Central memory CD4-positive, alpha-beta T cell (primary cell): ENCODE data around the gene CACNA2D4.
A peak's percentile ranks its signal among the peaks of the same experiment; 100 is the strongest.

Experiments used
- DNase-seq: peaks from one replicate; pipeline ENCODE4 v3.0.0; 2022

CACNA2D4 gene

DNA sequence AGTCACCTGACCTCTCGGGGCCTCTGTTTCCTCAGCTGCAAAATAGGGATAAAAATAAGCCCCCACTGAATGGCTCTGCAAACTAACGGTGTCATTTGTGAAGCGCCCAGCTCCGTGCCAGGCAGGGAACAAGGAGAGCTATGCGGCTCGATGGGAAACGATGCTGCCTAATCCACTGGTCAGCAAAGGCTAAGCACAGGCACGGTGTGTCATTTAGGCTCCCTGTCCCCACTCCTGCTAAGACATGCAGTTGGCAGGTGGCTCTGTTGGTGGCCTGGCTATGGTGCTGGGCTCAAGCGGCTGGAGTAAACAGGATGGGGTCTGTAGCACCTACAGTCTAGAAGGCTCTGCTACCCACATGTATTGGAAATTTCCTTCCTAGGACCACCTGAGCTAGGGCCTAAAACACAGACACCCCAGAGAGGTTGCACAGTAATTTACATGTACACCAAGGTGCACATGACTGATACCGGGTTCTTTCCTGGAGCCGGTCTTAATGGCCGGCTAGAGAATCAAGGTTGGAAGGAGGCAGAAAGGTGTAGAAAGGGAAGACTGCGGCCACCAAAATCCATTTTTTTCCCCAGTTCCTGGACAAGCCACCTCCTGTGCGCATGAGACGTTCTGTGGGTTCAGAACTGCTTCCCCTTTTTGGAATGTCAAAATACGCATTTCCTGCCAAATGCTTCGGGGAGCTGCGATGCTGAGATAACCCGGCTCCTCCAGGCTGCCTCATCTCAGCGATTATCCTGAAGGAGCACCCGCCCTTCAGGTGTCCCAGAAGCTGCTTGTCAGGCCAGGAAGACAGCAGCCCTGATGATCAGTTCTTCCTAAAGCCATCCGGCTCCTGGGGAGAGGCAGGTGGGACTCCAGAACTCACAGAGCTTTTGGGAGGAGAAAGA lies 1.0 kb downstream of the CACNA2D4 start:
- no peak for DNase-seq

- DNase-seq: no peak
Observed at GRCh38 chr12:1916371-1917171, 1.9 kb downstream of the CACNA2D4 start.

DNA sequence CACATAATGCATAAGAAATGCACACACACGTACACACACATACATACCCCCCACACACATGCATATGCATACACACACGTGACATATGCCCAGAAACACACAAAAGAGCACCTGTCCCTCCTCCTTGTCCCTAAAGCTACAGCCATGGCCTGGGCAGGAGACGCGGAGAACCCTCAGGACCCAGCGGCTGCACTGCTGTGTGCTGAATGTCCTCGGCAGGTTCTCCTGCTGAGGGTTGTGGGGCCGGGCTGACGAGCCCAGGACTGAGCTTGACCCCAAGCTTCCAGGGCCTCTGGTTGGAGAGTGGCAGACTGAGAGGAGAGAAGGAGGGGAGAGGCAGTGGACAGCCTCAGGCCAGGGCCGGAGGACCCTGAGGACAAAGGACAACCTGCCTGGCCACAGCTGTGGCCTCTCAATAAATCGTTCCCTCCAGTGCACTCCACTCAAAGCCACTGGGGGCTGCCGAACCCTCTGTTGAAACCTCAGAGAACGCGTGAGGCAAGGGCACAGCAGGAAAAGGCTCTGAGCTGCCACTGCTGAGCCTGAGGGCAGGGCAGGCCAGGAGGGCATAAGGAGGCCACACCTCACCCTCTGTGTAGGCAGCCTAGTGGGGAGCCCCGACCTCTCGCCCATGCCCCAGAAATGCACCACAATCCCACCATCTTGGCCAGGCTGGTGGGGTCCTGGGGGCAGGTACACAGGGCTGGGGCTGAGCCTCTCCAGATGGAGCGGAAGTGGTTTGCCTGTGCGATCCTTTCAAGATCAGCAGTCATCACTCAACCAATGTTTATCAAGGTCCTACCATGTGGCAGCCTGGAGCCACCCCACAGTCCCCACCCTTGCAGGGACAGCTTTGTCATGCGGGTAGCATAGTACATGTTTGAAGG lies 3.1 kb downstream of the CACNA2D4 start:
- DNase-seq: peak; percentile 44

DNA sequence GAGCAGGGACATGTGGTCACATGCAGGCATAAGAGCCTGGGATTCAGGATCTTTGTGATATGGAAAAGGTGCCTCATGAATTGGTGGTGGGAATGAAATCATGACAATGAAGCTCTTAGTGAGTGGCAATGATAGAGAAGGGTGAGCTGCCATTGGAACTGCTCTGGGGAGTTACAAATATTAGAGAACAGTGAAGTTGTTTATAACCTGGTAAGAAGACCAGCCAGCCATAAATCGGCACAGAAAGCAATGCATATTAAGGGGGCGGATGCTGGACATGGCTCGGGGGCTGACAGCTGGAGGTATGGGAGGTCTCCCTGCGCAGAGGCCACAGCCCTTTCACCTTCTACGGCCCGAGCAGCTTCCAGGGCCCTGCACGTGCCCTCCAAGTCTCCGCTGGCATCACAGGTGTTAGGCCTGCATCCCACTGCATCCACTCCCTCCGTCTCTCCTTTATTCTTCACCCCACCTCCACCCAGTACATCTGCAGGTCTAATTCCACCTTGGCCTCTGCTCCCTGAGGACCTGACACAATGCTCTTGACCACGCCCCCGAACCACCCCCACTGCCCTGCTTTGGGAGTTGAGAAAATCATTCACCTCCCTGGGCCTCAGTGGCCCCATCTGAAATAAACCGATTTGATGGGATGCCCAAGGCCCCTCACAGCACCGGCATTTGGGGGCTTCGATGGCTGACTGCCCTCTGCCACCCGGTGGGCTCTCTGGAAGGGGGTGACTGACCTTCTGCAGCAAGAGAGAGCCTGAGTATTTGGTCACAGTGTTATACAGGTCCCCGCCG lies 4.1 kb downstream of the CACNA2D4 start:
- no peak for DNase-seq

GRCh38 chr12:1913377-1914113 lies 4.9 kb downstream of the CACNA2D4 start:
- DNase-seq: no peak

DNA sequence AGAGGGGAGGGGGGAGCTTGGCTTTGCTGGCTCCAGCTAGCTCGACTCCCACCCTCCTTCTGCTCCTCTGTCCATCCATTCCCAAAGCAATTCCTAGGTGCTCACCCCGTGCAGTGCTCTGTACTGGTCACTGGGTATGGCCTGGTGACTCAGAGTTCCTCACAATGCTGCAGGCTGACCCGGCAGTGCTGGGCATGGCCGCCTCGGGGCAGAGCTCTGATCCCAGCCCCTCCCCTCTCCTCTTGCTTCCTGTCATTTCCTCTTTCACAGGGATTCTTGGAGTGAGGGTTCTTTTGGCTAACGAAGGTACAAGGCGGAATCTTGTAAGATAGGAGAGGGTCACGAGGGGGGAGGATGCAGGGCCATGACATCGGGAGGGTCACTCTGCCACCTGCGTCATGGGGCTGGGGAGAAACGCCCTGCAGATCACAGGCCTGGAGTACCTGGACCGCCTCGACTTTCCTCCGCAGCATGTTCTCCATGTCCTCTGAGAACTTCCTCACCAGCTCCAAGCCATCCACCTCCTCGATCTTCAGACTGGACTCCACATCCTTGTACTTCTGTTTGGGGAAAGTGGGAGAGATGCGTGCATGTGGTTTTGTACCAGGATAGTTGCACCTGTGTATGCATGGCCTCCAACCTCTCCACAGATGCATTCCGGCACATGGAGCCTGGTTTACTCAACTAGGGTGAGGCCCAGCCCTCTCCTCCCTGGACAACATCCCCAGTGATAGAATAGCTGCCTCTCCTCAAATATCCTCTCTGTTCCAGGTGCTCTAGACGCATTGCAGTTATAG lies 5.7 kb downstream of the CACNA2D4 start:
- no peak for DNase-seq

- DNase-seq: no peak
Observed at GRCh38 chr12:1911598-1912575, 6.6 kb downstream of the CACNA2D4 start.

GRCh38 chr12:1910468-1910867 lies 8.0 kb downstream of the CACNA2D4 start:
- DNase-seq: no peak

DNA sequence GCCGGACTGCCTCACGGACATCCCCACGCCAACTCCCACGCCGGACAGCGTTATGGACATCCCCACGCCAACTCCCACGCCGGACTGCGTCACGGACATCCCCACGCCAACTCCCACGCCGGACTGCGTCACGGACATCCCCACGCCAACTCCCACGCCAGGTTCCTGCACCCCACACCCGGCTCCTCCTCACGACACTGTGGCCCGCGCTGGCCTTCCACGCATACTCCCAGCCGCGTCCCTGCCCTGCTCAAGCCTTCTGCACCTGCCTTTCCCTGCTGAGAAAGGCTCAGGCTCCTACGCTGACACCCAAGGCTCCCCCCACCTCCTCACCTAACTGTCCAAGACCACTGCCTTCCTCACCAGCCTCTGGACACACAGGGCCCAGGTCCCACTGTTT lies 9.7 kb downstream of the CACNA2D4 start:
- no peak for DNase-seq

- peak; percentile 14 for DNase-seq
Observed at GRCh38 chr12:1907652-1908611, 10.5 kb downstream of the CACNA2D4 start.

DNA sequence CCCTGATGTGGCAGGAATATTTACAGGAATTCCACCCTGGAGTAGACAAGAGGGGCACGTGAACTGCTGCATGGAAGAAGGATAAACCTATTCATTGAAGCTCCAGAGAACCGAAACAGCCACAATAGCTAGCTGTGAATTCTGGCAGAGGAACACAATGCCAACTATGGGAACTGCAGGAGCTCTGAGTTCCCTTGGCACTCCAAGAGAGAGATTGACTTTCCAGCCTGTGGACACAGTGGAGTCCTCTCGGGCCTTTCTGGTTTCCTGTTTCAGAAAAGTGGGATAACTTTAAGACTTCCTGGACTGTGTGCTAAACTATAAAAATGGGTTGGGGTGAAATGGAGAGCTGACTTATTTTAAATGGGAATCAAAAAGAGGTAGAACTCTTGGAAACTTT lies 11.9 kb downstream of the CACNA2D4 start:
- DNase-seq: no peak

DNA sequence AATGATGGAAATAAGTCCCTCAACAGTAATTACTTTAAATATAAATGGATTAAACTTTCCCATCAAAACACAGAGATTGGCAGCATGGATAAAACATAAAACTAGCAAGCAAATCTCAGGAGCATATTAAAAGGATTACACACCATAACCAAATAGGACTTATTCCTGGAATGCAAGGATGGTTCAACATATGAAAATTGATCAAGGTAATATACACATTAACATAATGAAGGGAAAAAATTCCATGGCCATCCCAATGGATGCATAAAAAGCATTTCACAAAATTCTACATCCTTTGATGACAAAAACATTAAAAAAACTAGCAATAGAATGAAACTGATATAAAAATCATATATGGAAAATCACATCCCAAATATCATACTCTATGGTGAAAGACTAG lies 13.6 kb downstream of the CACNA2D4 start:
- DNase-seq: no peak

DNA sequence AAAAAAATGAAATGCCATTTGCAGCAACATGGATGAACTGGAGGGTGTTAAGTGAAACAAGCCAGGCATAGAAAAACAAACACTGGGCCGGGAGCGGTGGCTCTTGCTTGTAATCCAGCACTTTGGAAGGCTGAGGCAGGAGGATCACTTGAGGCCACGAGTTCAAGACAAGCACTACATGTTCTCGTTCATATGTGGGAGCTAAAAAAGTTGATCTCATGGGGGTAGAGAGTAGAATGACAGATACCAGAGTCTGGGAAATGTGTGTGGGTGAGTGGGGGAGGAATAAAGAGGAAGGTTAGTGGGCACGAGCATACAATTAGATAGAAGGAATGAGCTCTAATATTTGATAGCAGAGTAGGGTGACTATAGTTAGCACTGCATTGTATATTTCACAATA lies 21.5 kb downstream of the CACNA2D4 start:
- no peak for DNase-seq

DNA sequence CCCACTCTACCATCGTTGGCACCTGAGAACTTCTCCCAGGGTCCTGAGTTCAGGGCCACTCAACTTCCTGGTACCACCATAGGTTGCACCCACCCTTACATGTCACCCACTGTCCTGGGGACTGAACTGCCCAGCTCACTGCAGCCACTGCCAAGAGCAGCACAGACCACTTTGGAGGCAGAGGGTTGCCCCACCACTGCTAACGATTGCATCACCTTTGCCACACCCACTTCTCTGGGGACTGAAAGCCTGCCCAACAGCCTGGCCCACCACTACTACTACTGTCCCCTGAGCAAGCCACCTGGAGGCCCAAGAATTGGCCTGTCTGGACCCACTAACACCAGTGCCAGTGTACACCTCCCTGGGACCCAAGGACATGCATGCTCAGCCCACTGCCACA lies 27.6 kb downstream of the CACNA2D4 start:
- DNase-seq: no peak

- no peak for DNase-seq
Observed at GRCh38 chr12:1890119-1890703, 28.2 kb downstream of the CACNA2D4 start.

DNA sequence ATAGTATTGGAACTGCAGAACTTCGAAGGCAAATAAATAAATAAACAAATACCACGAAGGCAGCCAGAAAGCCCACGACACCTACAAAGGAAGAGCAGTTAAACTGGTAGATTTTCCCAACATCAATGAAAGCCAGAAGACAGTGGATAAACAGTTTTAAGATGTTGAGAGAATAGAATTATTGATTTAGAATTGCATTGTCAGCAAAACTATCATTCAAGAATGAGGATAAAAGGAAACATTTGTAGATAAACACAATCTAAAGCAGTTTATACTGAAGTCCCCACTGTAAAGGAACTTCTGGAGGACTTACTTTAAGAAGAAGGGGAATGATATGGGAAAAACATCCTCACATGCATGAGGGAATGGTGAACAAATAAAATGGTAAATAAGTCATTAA lies 29.5 kb downstream of the CACNA2D4 start:
- DNase-seq: no peak

DNA sequence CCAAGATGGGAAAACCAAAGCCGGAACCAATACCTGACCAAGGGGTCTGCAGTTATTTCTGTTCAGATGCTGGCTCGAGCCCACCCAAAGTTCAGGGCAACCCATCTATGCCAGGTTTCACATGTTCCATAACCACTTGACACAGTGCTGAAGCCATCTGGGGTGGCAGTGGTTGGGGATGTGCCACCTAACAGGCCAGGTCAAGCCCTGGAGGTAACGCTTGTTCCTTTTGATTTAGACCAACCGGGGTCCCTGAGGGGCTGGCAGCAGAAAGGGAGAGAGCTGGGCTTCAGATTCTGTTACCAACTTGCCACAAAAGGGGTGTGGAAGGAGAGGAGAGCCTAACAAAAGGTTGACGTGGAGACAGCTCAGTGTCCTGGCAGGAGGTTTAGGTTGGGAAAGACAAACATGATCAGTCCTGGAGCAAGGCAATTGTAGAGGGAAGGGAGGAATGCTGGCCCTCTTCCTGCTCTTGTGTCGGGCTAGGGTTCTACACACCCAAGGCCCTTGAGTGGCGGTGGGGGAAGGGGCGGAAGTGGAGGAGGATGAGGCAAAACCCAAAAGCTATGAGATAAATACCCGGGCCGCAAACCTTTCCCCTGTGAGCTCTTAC lies 31.9 kb downstream of the CACNA2D4 start:
- DNase-seq: no peak
